ENCODE measurements around the gene LYPD1. TPM values are rescaled to one million over a fixed set of nuclear protein-coding genes. Genes with fewer than 3 reads are reported as not detected.
A peak's percentile ranks its signal among the peaks of the same experiment; 100 is the strongest.

The LYPD1 gene
- polyA plus RNA-seq, 1 of the 3 experiments (the other 2 are of a cell fraction), result 5.4 TPM

- TF ChIP-seq REST (IDR thresholded peaks at IDR 0.05; ENCODE audit: low read depth, low read length), result no peak
Measured at GRCh38 chr2:132621131-132621875, 48.7 kb downstream of the LYPD1 start (continued).

- 25% methylated on average over 2 of the region's 2 CpGs for WGBS (ENCODE audit: low lambda C conversion rate)
- H3K9me3 ChIP-seq, result no peaks in the 10 kb centered on the region
- CTCF ChIA-PET, result interaction anchor here (1.6 to 1.7 kb wide), 2 partner anchors 12 to 73 kb away, joined by 4 read pairs; no protein-coding TSS in a partner anchor
Measured at GRCh38 chr2:132620115-132620514, 49.9 kb downstream of the LYPD1 start.

GRCh38 chr2:132618734-132619133 lies 51.3 kb downstream of the LYPD1 start:
- 91% methylated on average over 5 of the region's 7 CpGs for WGBS (ENCODE audit: low lambda C conversion rate)

More at GRCh38 chr2:132620115-132620514, 49.9 kb downstream of the LYPD1 start:
- no peak overlapping the region for H3K4me2 ChIP-seq
- POLR2A ChIA-PET, result no interaction called here
- H3K79me2 ChIP-seq (ENCODE audit: insufficient read depth), result no peaks in the 10 kb centered on the region
- DNase-seq, result no peak
- no peaks in the 10 kb centered on the region; a peak in 1 of 4 replicates for H3K4me1 ChIP-seq (ENCODE audit: control insufficient read depth in 1 of 2, insufficient read depth in 2 of 2, low read depth in 1 of 2, low read length in 1 of 2)
- H3K4me3 ChIP-seq (ENCODE audit: low read depth in 2 of 2, low read length in 1 of 2), result no peak overlapping the region
- no peaks in the 10 kb centered on the region for H4K20me1 ChIP-seq (ENCODE audit: insufficient read depth)
- H3K27ac ChIP-seq (ENCODE audit: low read depth in 2 of 2, low read length in 1 of 2), result no peak overlapping the region
- H2AFZ ChIP-seq (ENCODE audit: low read depth), result no peak overlapping the region
- no peaks in the 10 kb centered on the region for H3K9me2 ChIP-seq
- H3K9ac ChIP-seq, result no peak overlapping the region
- H3F3A ChIP-seq (replicated peaks; ENCODE audit: insufficient read depth), result peaks cover 7% of the 10 kb centered on the region
- H3K36me3 ChIP-seq (replicated peaks in 1 of 2; ENCODE audit: control insufficient read depth in 1 of 2, insufficient read depth in 2 of 2, low read length in 1 of 2), result no peaks in the 10 kb centered on the region
- no peaks in the 10 kb centered on the region for H3K27me3 ChIP-seq (ENCODE audit: insufficient read depth)
- TF ChIP-seq FOSL2 (IDR thresholded peaks at IDR 0.05; ENCODE audit: borderline replicate concordance, low read depth), result 0 out of 2 replicates have a peak, but pooled peaks have one; percentile 5
- TF ChIP-seq, protein P1, sequence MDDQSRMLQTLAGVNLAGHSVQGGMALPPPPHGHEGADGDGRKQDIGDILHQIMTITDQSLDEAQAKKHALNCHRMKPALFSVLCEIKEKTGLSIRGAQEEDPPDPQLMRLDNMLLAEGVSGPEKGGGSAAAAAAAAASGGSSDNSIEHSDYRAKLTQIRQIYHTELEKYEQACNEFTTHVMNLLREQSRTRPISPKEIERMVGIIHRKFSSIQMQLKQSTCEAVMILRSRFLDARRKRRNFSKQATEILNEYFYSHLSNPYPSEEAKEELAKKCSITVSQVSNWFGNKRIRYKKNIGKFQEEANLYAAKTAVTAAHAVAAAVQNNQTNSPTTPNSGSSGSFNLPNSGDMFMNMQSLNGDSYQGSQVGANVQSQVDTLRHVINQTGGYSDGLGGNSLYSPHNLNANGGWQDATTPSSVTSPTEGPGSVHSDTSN (IDR thresholded peaks at IDR 0.05), result no peak
- 0 out of 2 replicates have a peak, but pooled peaks have one; percentile 21 for TF ChIP-seq NFIC (IDR thresholded peaks at IDR 0.05; ENCODE audit: borderline replicate concordance)
- TF ChIP-seq TCF12 (IDR thresholded peaks at IDR 0.05), result 0 out of 2 replicates have a peak, but pooled peaks have one; percentile 20

More at GRCh38 chr2:132618734-132619133, 51.3 kb downstream of the LYPD1 start:
- no peak for DNase-seq
- Histone ChIP-seq H3K9me3 (no peaks in the 10 kb centered on the region), H3K79me2 (ENCODE audit: insufficient read depth) (no peaks in the 10 kb centered on the region), H3K27ac (ENCODE audit: low read depth in 2 of 2, low read length in 1 of 2) (no peak overlapping the region), H2AFZ (ENCODE audit: low read depth) (no peak overlapping the region), H3K36me3 (replicated peaks in 1 of 2; ENCODE audit: control insufficient read depth in 1 of 2, insufficient read depth in 2 of 2, low read length in 1 of 2) (no peaks in the 10 kb centered on the region), H3K9ac (no peak overlapping the region), H3K4me2 (no peak overlapping the region), H3K4me3 (ENCODE audit: low read depth in 2 of 2, low read length in 1 of 2) (no peak overlapping the region), H3K27me3 (ENCODE audit: insufficient read depth) (no peaks in the 10 kb centered on the region), H4K20me1 (ENCODE audit: insufficient read depth) (no peaks in the 10 kb centered on the region), H3K4me1 (ENCODE audit: control insufficient read depth in 1 of 2, insufficient read depth in 2 of 2, low read depth in 1 of 2, low read length in 1 of 2) (no peaks in the 10 kb centered on the region; a peak in 1 of 4 replicates), H3K9me2 (no peaks in the 10 kb centered on the region), H3F3A (replicated peaks; ENCODE audit: insufficient read depth) (peaks cover 6% of the 10 kb centered on the region)
- ChIA-PET POLR2A (no interaction called here), CTCF (no interaction called here)
- TF ChIP-seq MXI1 (IDR thresholded peaks at IDR 0.05; ENCODE audit: low read depth, low read length) (no peak), MEF2A (IDR thresholded peaks at IDR 0.05; ENCODE audit: borderline replicate concordance, low read depth) (no peak), FOSL2 (IDR thresholded peaks at IDR 0.05; ENCODE audit: borderline replicate concordance, low read depth) (no peak)
